Activated gamma-delta T cell treated with anti-CD3 and anti-CD28 coated beads, Interleukin-2, amount 50 U/mL, for 16 hours (primary cell): ENCODE data around the gene UBE2C.
"Not testable (repeated sequence)": the region's sequence is repeated elsewhere in the genome, so short reads cannot be mapped to it uniquely, and the experiment has no call there.

ENCODE experiments used
- DNase-seq: peaks from one replicate; pipeline ENCODE4 v3.0.0-alpha.2; 2020; ENCODE audit warnings: low read depth

UBE2C gene

GRCh38 chr20:45812157-45813005 is at the start of gene UBE2C:
TSS of gene UBE2C (plus strand) at chr20:45812644. CDS start at chr20:45812696, 52 bp downstream.
- DNase-seq: peak; percentile 88

- DNase-seq: not testable (repeated sequence)
These were observed 47.7 kb upstream of the UBE2C start for GRCh38 chr20:45764618-45765282.

GRCh38 chr20:45765307-45765875 is 47.1 kb upstream of the UBE2C start:
- no peak for DNase-seq

DNA sequence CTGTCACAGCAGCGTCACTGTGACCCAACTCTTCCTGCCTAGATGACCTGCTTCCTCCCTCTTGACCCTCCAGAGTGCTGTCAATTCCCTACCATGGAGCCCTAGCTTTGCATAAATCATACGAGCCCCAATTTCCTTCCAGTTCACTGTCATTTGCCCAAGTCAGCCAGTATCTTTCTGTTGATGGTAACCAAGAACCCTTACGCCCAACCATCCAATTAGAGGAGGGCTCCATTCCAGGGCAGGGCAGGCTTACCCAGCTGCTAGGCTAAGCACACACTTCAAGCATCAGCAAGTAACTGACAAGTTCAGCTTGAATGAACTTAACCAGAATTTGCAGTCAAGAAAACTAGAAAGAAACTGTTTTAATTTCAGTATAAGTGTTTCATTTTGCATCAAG is 46.5 kb upstream of the UBE2C start:
- no peak for DNase-seq

- no peak for DNase-seq
These were observed 44.0 kb upstream of the UBE2C start for GRCh38 chr20:45768479-45768878.

DNA sequence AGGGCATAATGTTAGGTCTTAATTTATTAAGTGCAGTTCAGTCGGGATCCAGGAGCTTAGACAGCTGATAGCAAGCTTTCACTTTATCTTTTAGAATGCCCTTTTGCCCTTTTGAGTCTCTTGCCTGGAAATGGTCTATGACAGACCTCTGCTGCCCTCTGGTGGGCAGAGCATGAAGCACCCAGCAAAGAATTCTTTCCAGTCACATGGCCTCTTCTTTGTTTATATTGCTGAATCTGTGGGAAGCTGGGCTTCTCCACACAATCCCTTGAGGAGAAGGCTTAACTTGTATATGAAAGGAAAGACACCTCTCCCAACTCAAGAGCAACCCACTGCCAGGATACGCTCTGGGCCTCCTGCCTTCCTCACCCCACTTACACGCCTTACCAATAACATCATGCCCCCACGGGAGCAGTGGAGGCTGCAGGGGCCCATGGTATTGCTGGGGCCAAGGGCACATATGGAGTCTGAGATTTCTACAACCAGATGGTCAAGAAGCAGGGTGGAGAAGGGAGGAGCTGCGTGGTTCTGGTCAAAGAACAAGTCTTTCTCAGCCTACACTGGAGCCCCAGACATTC is 41.2 kb upstream of the UBE2C start:
- DNase-seq: peak; percentile 70

DNA sequence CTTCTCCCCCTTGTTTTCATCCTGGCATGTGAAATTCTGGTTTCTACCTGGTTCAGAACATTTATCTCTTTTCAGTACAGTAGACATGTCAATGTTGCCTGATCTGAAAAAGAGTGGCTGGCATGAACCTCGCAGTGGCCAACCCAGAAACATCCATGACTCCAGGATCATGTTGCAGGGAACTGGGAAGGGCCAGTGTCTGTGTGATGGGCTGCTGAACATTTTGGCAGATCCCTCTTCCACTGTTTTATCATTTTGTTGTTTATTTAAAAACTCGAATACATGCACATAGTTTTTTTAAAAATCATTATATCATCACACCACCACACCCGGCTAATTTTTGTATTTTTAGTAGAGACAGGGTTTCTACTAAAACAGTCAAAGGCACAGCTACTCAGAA is 39.8 kb upstream of the UBE2C start:
- no peak for DNase-seq

- no peak for DNase-seq
These were observed 37.5 kb upstream of the UBE2C start for GRCh38 chr20:45774945-45775344.

GRCh38 chr20:45775411-45775810 is 37.0 kb upstream of the UBE2C start:
- DNase-seq: no peak

- DNase-seq: no peak
These were observed 35.5 kb upstream of the UBE2C start for GRCh38 chr20:45776931-45777330.

- DNase-seq: no peak
These were observed 33.2 kb upstream of the UBE2C start for GRCh38 chr20:45779011-45779915.

- DNase-seq: no peak
These were observed 32.3 kb upstream of the UBE2C start for GRCh38 chr20:45780159-45780558.

- DNase-seq: no peak
These were observed 31.0 kb upstream of the UBE2C start for GRCh38 chr20:45781391-45781931.

DNA sequence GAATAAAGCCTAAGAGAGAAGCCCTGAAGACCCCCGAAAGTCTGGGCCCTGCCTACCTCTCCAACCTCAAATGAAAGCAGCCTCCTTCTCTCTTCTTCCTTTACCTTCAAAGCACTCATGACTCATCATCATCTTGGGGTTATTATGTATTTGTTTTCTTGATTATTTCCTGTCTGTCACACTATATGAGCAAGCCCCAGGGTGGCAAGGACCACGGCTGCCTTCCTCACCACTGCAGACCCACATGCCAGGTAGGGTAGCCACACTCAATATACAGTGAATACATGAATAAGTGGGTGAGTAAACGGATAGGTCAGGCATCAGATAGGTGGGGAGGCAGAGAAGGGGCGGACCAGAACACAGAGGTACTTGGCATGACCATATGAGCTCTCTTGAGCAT is 29.6 kb upstream of the UBE2C start:
- DNase-seq: peak; percentile 7

- DNase-seq: no peak
These were observed 28.7 kb upstream of the UBE2C start for GRCh38 chr20:45783656-45784294.

- DNase-seq: no peak
These were observed 24.1 kb upstream of the UBE2C start for GRCh38 chr20:45788351-45788750.

- DNase-seq: no peak
These were observed 19.9 kb upstream of the UBE2C start for GRCh38 chr20:45792317-45793118.

DNA sequence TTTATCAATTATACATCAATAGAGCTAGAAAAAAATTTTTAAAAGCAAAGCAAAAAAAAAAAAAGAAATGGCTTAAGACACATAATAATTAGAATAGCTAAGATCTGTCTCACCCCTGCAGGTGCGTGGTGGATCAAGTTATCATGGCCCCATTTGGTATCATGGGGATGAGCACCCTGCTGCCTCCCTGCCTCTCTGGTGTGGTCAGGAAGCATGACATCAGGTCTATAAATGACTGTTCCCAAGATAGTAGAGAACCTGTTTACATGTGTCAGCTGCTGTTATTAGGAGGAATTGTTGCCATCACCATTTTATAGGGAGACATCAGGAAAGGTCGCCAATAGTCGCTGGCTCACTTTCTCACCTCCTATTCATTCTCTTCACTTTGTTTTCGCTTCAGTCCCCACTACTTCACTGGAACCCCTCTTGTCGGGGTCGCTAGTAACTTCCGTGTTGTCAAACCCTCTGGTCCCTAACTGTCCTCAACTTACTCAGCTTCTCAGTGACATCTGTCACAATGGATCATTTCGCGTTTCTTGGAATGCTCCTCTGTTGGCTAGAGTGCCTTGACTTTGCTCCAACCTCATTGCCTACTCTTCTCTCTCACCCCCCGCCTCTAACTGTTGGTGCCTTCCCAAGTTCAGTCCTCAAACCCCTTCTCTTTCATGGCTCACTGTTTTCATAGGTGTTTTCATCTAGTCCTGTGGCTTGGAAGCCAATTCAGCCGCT is 15.9 kb upstream of the UBE2C start:
- DNase-seq: no peak

GRCh38 chr20:45797510-45797909 is 14.9 kb upstream of the UBE2C start:
- not testable (repeated sequence) for DNase-seq
